H1 (cell line): ENCODE data around the gene SLFN12L. TPM values are rescaled to one million over a fixed set of nuclear protein-coding genes. Genes with fewer than 3 reads are reported as not detected.
"Not testable (repeated sequence)": the region's sequence is repeated elsewhere in the genome, so short reads cannot be mapped to it uniquely, and the experiment has no call there.

ENCODE experiments used
- CTCF ChIA-PET: fragments of 300-600 bp; sonication (Branson Sonifier 250); formaldehyde crosslinking; loops from one replicate; lab custom pipeline; 2021; ENCODE audit not compliant: partially characterized antibody; lab: Charles Lee
- POLR2A ChIA-PET: fragments of 300-600 bp; sonication (Branson Sonifier 250); formaldehyde crosslinking; loops from one replicate; lab custom pipeline; 2021; ENCODE audit warnings: inconsistent platforms; ENCODE audit not compliant: partially characterized antibody; lab: Charles Lee
- DNase-seq, 2 experiments: peaks; one replicate each; pipeline versions ENCODE4 v3.0.0 to v3.0.0-alpha.2; 2010 to 2022; ENCODE audit warnings: low spot score in 2 of 2, low read depth in 1 of 2, mixed read lengths in 1 of 2
- FAIRE-seq: peaks from 2 replicates; lab custom pipeline; 2011; peaks lifted over from hg19 to GRCh38; lab: Jason Lieb, UNC
- H2AFZ ChIP-seq: 2 replicates; pipeline ENCODE4 v1.8.1; 2012; ENCODE audit warnings: low read length, inconsistent platforms
- H2AK5ac ChIP-seq: 2 replicates; pipeline ENCODE4 v1.6.1; 2013; ENCODE audit warnings: low read depth, low read length
- H2BK120ac ChIP-seq: replicated peaks from 2 replicates; pipeline ENCODE3; 2013; ENCODE audit warnings: low read depth, low read length, inconsistent platforms
- H2BK12ac ChIP-seq: 2 replicates; pipeline ENCODE4 v1.6.1; 2013; ENCODE audit warnings: low read depth, low read length
- H2BK15ac ChIP-seq: 2 replicates; pipeline ENCODE4 v1.6.1; 2013; ENCODE audit warnings: low read length
- H2BK20ac ChIP-seq: 2 replicates; pipeline ENCODE4 v1.6.1; 2013; ENCODE audit warnings: low read length
- H2BK5ac ChIP-seq: 2 replicates; pipeline ENCODE4 v1.6.1; 2013; ENCODE audit warnings: low read depth, low read length
- H3K14ac ChIP-seq: 2 replicates; pipeline ENCODE4 v1.6.1; 2013; ENCODE audit warnings: inconsistent platforms; ENCODE audit not compliant: insufficient read length
- H3K18ac ChIP-seq: 2 replicates; pipeline ENCODE4 v1.6.1; 2013; ENCODE audit warnings: low read length; ENCODE audit errors: extremely low read depth
- H3K23ac ChIP-seq: 2 replicates; pipeline ENCODE4 v1.6.1; 2013; ENCODE audit warnings: inconsistent platforms; ENCODE audit not compliant: insufficient read length
- H3K23me2 ChIP-seq: 2 replicates; pipeline ENCODE4 v1.6.1; 2013; ENCODE audit warnings: low read depth, low read length
- H3K27ac ChIP-seq: 2 replicates; pipeline ENCODE4 v1.6.1; 2011; ENCODE audit warnings: low read depth, low read length, inconsistent platforms
- H3K27me3 ChIP-seq, 4 experiments: replicated peaks in 1 of 4; 1 replicate in 1 of 4; 2 replicates in 3 of 4; pipeline versions ENCODE4 v1.6.1 to v1.8.1; 2011 to 2013; ENCODE audit warnings: low read length in 3 of 4, mild to moderate bottlenecking in 3 of 4, inconsistent platforms in 2 of 4, mixed read lengths in 2 of 4, moderate library complexity in 1 of 4; ENCODE audit not compliant: control insufficient read depth in 3 of 4, insufficient read depth in 3 of 4; ENCODE audit errors: extremely low read depth in 1 of 4
- H3K36me3 ChIP-seq, 4 experiments: 2 replicates each; pipeline versions ENCODE4 v1.6.1 to v1.8.1; 2011 to 2013; ENCODE audit warnings: mild to moderate bottlenecking in 4 of 4, low read length in 3 of 4, moderate library complexity in 2 of 4, control low read depth in 1 of 4, inconsistent platforms in 1 of 4; ENCODE audit not compliant: insufficient read depth in 4 of 4, control insufficient read depth in 2 of 4
- H3K4ac ChIP-seq: replicated peaks from 2 replicates; pipeline ENCODE3; 2013; ENCODE audit warnings: low read length, low read depth, mixed read lengths, inconsistent platforms; ENCODE audit not compliant: insufficient read length
- H3K4me1 ChIP-seq, 4 experiments: replicated peaks in 1 of 4; 1 replicate in 1 of 4; 2 replicates in 3 of 4; pipeline versions ENCODE4 v1.6.1 to v1.8.1; 2011 to 2013; ENCODE audit warnings: low read length in 3 of 4, inconsistent platforms in 2 of 4, mixed read lengths in 1 of 4; ENCODE audit not compliant: insufficient read depth in 4 of 4, control insufficient read depth in 3 of 4
- H3K4me2 ChIP-seq, 2 experiments: 2 replicates each; pipeline versions ENCODE4 v1.6.1 to v1.8.1; 2011 to 2013; ENCODE audit warnings: low read depth in 2 of 2, low read length in 2 of 2, control low read depth in 1 of 2, inconsistent platforms in 1 of 2, mild to moderate bottlenecking in 1 of 2; ENCODE audit not compliant: insufficient read depth in 1 of 2
- H3K4me3 ChIP-seq, 4 experiments: fragments of 200-600, 300-600 bp in 1 of 4; sonication (generic), shearing (Covaris generic), sonication (Bioruptor Twin) in 1 of 4; 2 replicates each; pipeline versions ENCODE4 v1.5.1 to v1.8.1; 2011 to 2016; ENCODE audit warnings: low read length in 4 of 4, low read depth in 3 of 4, control low read depth in 2 of 4, inconsistent platforms in 2 of 4, mild to moderate bottlenecking in 2 of 4, mixed read lengths in 1 of 4, moderate library complexity in 1 of 4; ENCODE audit not compliant: insufficient read depth in 2 of 4; ENCODE audit errors: extremely low read depth in 1 of 4
- H3K56ac ChIP-seq: replicated peaks from 2 replicates; pipeline ENCODE3; 2013; ENCODE audit warnings: low read depth, mild to moderate bottlenecking, mixed read lengths, low read length, inconsistent platforms; ENCODE audit not compliant: insufficient read length
- H3K79me1 ChIP-seq: 2 replicates; pipeline ENCODE4 v1.6.1; 2013; ENCODE audit warnings: low read depth, low read length, control low read depth
- H3K79me2 ChIP-seq, 2 experiments: 2 replicates each; pipeline versions ENCODE4 v1.6.1 to v1.8.1; 2012 to 2013; ENCODE audit warnings: low read length in 2 of 2, mild to moderate bottlenecking in 2 of 2, inconsistent platforms in 1 of 2; ENCODE audit not compliant: insufficient read depth in 2 of 2, control insufficient read depth in 1 of 2
- H3K9ac ChIP-seq, 4 experiments: replicated peaks in 1 of 4; 1 replicate in 1 of 4; 2 replicates in 3 of 4; pipeline versions ENCODE4 v1.6.1 to v1.8.1; 2011 to 2013; ENCODE audit warnings: low read depth in 3 of 4, low read length in 3 of 4, control low read depth in 2 of 4, mild to moderate bottlenecking in 2 of 4, moderate library complexity in 2 of 4, inconsistent platforms in 1 of 4; ENCODE audit errors: extremely low read depth in 1 of 4
- H3K9me3 ChIP-seq, 2 experiments: 2 replicates each; pipeline versions ENCODE4 v1.6.1 to v1.8.1; 2012 to 2013; ENCODE audit warnings: mild to moderate bottlenecking in 2 of 2, moderate library complexity in 2 of 2, control low read depth in 1 of 2, inconsistent platforms in 1 of 2, low read depth in 1 of 2, low read length in 1 of 2, mixed read lengths in 1 of 2; ENCODE audit not compliant: insufficient read depth in 2 of 2
- H4K20me1 ChIP-seq, 2 experiments: replicated peaks in 1 of 2; 2 replicates each; pipeline versions ENCODE3 to v1.8.1; 2011 to 2013; ENCODE audit warnings: inconsistent platforms in 2 of 2, low read length in 2 of 2, mild to moderate bottlenecking in 1 of 2; ENCODE audit not compliant: insufficient read depth in 2 of 2, control insufficient read depth in 1 of 2
- H4K5ac ChIP-seq: 2 replicates; pipeline ENCODE4 v1.6.1; 2013; ENCODE audit warnings: low read length, low read depth, mixed read lengths, inconsistent platforms; ENCODE audit not compliant: insufficient read length
- H4K8ac ChIP-seq: 2 replicates; pipeline ENCODE4 v1.8.0; 2013; ENCODE audit warnings: mild to moderate bottlenecking, moderate library complexity, low read length, inconsistent platforms; ENCODE audit not compliant: insufficient read depth; ENCODE audit errors: extremely low read depth
- H4K91ac ChIP-seq: replicated peaks from 2 replicates; pipeline ENCODE3; 2013; ENCODE audit warnings: low read length, mixed read lengths, inconsistent platforms; ENCODE audit not compliant: insufficient read length
- WGBS, 2 experiments: shearing (Covaris generic) in 1 of 2; methylation state at CpG; one replicate each; pipeline versions ENCODE4 v1.1.6 to v1.1.7; 2013 to 2015; ENCODE audit warnings: low lambda C conversion rate in 2 of 2, mixed read lengths in 2 of 2, inconsistent platforms in 1 of 2, low coverage in 1 of 2, missing lambda C conversion rate in 1 of 2; ENCODE audit not compliant: insufficient replicate concordance in 2 of 2, insufficient coverage in 1 of 2, insufficient read length in 1 of 2; ENCODE audit errors: extremely low coverage in 1 of 2, missing lambda C conversion rate in 1 of 2; 5-methylcytosine and 5-hydroxymethylcytosine counted together
- polyA plus RNA-seq, 7 experiments: library from polyadenylated mRNA; depleted of rRNA in 3 of 7; stranded (reverse) in 5 of 7; unstranded in 2 of 7; fragments of >200 nt in 5 of 7; fragments of 200-250 nt in 2 of 7; gene quantifications; 1 replicate in 5 of 7; 2 replicates in 1 of 7; 4 replicates in 1 of 7; pipeline versions ENCODE4 v1.2.1 to v1.2.3, GENCODE V29; 2011 to 2013; ENCODE audit warnings: missing spikeins in 2 of 7, mixed read lengths in 2 of 7
- total RNA-seq: library from RNA; stranded (reverse); fragmentation: NEBNext Ultra II Directional; extraction: Animal tissue kit (Norgen Biotek cat#: 25700); gene quantifications from 2 replicates; pipeline ENCODE4 v1.2.1, GENCODE V29; 2021

SLFN12L gene
- total and polyA plus RNA-seq, 2 of the 8 experiments (the other 6 are each of a cell fraction or from before 2014, with no cell fraction given): not detected

DNA sequence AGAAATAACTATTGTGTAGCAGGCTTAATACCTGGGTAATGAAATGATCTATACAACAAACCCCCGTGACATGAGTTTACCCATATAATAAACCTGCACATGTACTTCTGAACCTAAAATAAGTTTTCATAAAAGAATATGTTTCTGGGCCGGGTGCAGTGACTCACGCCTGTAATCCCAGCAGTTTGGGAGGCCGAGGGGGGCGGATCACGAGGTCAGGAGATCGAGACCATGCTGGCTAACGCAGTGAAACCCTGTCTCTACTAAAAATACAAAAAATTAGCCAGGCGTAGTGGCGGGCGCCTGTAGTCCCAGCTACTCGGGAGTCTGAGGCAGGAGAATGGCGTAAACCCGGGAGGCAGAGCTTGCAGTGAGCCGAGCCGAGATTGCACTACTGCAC, 25.7 kb upstream of the SLFN12L start:
- POLR2A ChIA-PET: interaction anchor here (0.9 to 2.6 kb wide), 2 partner anchors 15 to 28 kb away, joined by 3 to 7 read pairs; partner anchors contain the start of gene PEX12
- not testable (repeated sequence) for H2BK120ac ChIP-seq, H3K9me3 ChIP-seq, H2AFZ ChIP-seq, H3K14ac ChIP-seq, H3K79me1 ChIP-seq, H3K79me2 ChIP-seq, H3K4me3 ChIP-seq, H3K56ac ChIP-seq, H3K27me3 ChIP-seq, H3K36me3 ChIP-seq, H3K18ac ChIP-seq, H3K23me2 ChIP-seq, DNase-seq, H2BK15ac ChIP-seq, H2BK12ac ChIP-seq, H3K4me2 ChIP-seq, H2AK5ac ChIP-seq, H4K91ac ChIP-seq, H4K8ac ChIP-seq, H4K5ac ChIP-seq, FAIRE-seq, H3K4ac ChIP-seq, H3K4me1 ChIP-seq, H2BK5ac ChIP-seq, H3K27ac ChIP-seq, H3K9ac ChIP-seq, H3K23ac ChIP-seq, H2BK20ac ChIP-seq, H4K20me1 ChIP-seq
- 88% methylated on average over 16 of the region's 16 CpGs; no CpG with 5 or more reads in 1 of the 2 experiments for WGBS, 2 experiments
- CTCF ChIA-PET: interaction anchor here (1.2 to 1.5 kb wide), 2 partner anchors 24 to 26 kb away, joined by 3 to 4 read pairs; partner anchors contain the start of gene SLFN12L
